GM23338 (cell line): Measurements from ENCODE around the gene HS3ST6. TPM values are rescaled to one million over a fixed set of nuclear protein-coding genes. Genes with fewer than 3 reads are reported as not detected.

Source experiments
- ATAC-seq: fragments of 200-7000 bp; cut with Tn5 transposase; 3 replicates; pipeline ENCODE4 v1.9.1; 2020
- DNase-seq: peaks from one replicate; pipeline ENCODE4 v3.0.0-alpha.2; 2015; ENCODE audit warnings: low spot score
- H2AFZ ChIP-seq: fragments of 200-600 bp; sonication (generic); 2 replicates; pipeline ENCODE4 v1.8.0; 2016; ENCODE audit warnings: antibody characterized with exemption, mild to moderate bottlenecking, moderate library complexity
- H3F3A ChIP-seq: fragments of 200-600 bp; sonication (generic); replicated peaks from 2 replicates; pipeline ENCODE4 v1.8.0; 2017; ENCODE audit warnings: antibody characterized with exemption, mixed run types, low read depth
- H3K27ac ChIP-seq: fragments of 200-600 bp; sonication (generic); 2 replicates; pipeline ENCODE4 v1.6.1; 2016; ENCODE audit warnings: low read depth
- H3K27me3 ChIP-seq: fragments of 200-600 bp; sonication (generic); 2 replicates; pipeline ENCODE4 v1.8.0; 2016; ENCODE audit warnings: mild to moderate bottlenecking, mixed run types, moderate library complexity; ENCODE audit not compliant: insufficient read depth
- H3K36me3 ChIP-seq: fragments of 200-600 bp; sonication (generic); 2 replicates; pipeline ENCODE4 v1.8.0; 2016; ENCODE audit warnings: mild to moderate bottlenecking; ENCODE audit not compliant: insufficient read depth
- H3K4me1 ChIP-seq: fragments of 200-600 bp; sonication (generic); 2 replicates; pipeline ENCODE4 v1.8.0; 2016; ENCODE audit warnings: mild to moderate bottlenecking, moderate library complexity; ENCODE audit not compliant: insufficient read depth
- H3K4me2 ChIP-seq: fragments of 200-600 bp; sonication (generic); 2 replicates; pipeline ENCODE4 v1.7.1; 2017; ENCODE audit warnings: mixed run types
- H3K4me3 ChIP-seq: fragments of 200-600 bp; sonication (generic); 2 replicates; pipeline ENCODE4 v1.6.1; 2016; ENCODE audit warnings: mixed run types
- H3K79me2 ChIP-seq: fragments of 200-600 bp; sonication (generic); replicated peaks from 2 replicates; pipeline ENCODE4 v1.8.0; 2017; ENCODE audit warnings: mild to moderate bottlenecking; ENCODE audit not compliant: insufficient read depth
- H3K9me2 ChIP-seq: fragments of 200-600 bp; sonication (generic); 2 replicates; pipeline ENCODE4 v1.8.0; 2017; ENCODE audit not compliant: insufficient read depth
- H4K20me1 ChIP-seq: fragments of 200-600 bp; sonication (generic); replicated peaks from 2 replicates; pipeline ENCODE4 v1.8.0; 2017; ENCODE audit warnings: mild to moderate bottlenecking; ENCODE audit not compliant: insufficient read depth
- H3K27ac Mint-ChIP-seq: 2 replicates; pipeline ENCODE4 v1.8.0; 2020; ENCODE audit warnings: inconsistent platforms, mild to moderate bottlenecking, moderate library complexity, mixed read lengths
- H3K27me3 Mint-ChIP-seq: 3 replicates; pipeline ENCODE4 v1.8.0; 2022; ENCODE audit warnings: low read depth, mild to moderate bottlenecking, moderate library complexity, mixed read lengths, inconsistent platforms; ENCODE audit not compliant: insufficient read depth, poor library complexity
- H3K36me3 Mint-ChIP-seq: 3 replicates; pipeline ENCODE4 v1.8.0; 2021; ENCODE audit warnings: low read depth, mild to moderate bottlenecking, inconsistent platforms, moderate library complexity, mixed read lengths
- H3K4me1 Mint-ChIP-seq: 3 replicates; pipeline ENCODE4 v1.8.0; 2020; ENCODE audit warnings: mild to moderate bottlenecking, inconsistent platforms, mixed read lengths
- H3K4me3 Mint-ChIP-seq: 3 replicates; pipeline ENCODE4 v1.8.0; 2021; ENCODE audit warnings: moderate library complexity, mild to moderate bottlenecking, inconsistent platforms, mixed read lengths
- H3K9me3 Mint-ChIP-seq: 3 replicates; pipeline ENCODE4 v1.8.0; 2020; ENCODE audit warnings: moderate library complexity, mild to moderate bottlenecking, inconsistent platforms, mixed read lengths
- CTCF ChIP-seq, 2 experiments: fragments of 200-600 bp in 1 of 2; sonication (generic) in 1 of 2; conservative IDR thresholded peaks; 2 replicates each; pipeline versions ENCODE4 v1.5.1 to v1.6.1; 2016 to 2017; ENCODE audit warnings: antibody characterized with exemption in 2 of 2, low read depth in 2 of 2, mild to moderate bottlenecking in 2 of 2, moderate library complexity in 1 of 2
- EZH2 ChIP-seq: fragments of 200-600 bp; sonication (generic); IDR thresholded peaks from one replicate; pipeline ENCODE4 v1.8.0; 2017; ENCODE audit warnings: antibody characterized with exemption, mild to moderate bottlenecking, low read depth; ENCODE audit not compliant: unreplicated experiment
- POLR2AphosphoS5 ChIP-seq: IDR thresholded peaks from 2 replicates; pipeline ENCODE4 v1.6.1; 2016; ENCODE audit warnings: antibody characterized with exemption, low read depth
- REST ChIP-seq: IDR thresholded peaks from one replicate; pipeline ENCODE4 v1.6.1; 2018; ENCODE audit warnings: antibody characterized with exemption; ENCODE audit not compliant: unreplicated experiment
- STAT1 ChIP-seq: IDR thresholded peaks from one replicate; pipeline ENCODE4 v1.6.1; 2016; ENCODE audit warnings: antibody characterized with exemption; ENCODE audit not compliant: unreplicated experiment
- ZNF114 ChIP-seq: fragments of 250-450 bp; sonication (Bioruptor Pico); IDR thresholded peaks from 2 replicates; pipeline ENCODE4 v1.5.0; 2020; ENCODE audit warnings: mild to moderate bottlenecking, moderate library complexity
- ZNF331 ChIP-seq: fragments of 250-450 bp; sonication (Bioruptor Pico); IDR thresholded peaks from 2 replicates; pipeline ENCODE4 v1.5.0; 2020; ENCODE audit warnings: low read depth, mild to moderate bottlenecking, moderate library complexity
- polyA plus RNA-seq: library from polyadenylated mRNA; unstranded; fragments of >200 nt; fragmentation: Nextera tagmentation; extraction: Ambion mirVana; gene quantifications from 2 replicates; pipeline ENCODE4 v1.2.1, GENCODE V29; 2016
- total RNA-seq: library from RNA; depleted of rRNA; stranded (reverse); fragments of >200 nt; shearing (Covaris generic); gene quantifications from 2 replicates; pipeline ENCODE4 v1.2.3, GENCODE V29; 2014

HS3ST6 gene
- total and polyA plus RNA-seq, 2 experiments from 2014 or later: 0.21 TPM; not detected in 1

DNA sequence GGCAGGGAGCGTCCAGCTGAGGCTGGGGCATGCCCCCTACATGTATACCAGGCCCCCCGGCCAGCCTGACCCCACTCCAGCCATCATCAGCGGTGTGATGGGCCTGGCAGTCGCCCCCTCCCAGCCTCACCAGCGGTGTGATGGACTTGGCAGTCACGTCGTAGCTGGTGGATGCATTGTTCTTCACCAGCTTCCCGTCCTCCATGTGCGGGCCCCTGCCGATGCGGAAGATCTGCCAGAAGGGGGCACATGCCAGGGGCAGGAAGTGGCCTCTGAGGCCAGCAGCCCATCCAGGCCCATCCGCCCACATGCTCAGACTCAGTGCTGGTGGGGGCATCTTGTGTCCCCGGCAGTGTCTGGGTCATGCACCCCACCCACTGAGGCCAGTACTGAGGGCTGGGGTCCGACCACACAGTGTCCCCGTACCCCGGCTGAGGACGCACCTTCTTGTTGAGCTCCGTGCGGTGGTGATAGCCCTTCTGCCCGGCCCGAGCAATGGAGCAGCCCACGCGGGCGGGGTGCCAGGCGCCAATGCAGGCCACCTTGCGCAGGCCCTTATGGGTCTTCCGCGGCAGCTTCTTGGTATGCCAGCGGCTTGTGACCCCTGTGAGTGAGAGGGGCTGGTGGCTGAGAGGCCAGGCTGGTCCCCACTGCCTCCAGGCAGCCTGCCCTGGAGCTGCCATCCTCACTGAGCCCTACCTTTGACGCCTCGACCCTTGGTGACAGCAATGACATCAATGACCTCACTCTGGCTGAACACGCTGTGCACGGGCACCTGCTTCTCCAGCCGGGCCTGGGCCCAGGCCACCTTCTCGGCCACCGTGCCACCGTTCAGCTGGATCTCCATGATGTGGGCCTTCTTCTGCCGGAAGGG is 28.5 kb upstream of the HS3ST6 start:
- H3K4me1 ChIP-seq: peaks cover 13% of the 10 kb centered on the region; the same call in 1 of the 2 replicates
- TF ChIP-seq CTCF (conservative IDR thresholded peaks at IDR 0.05; ENCODE audit: low read depth in 2 of 2) (peak; percentile 18 to 46; a peak in 2 of 4 replicates), STAT1 (no peak), ZNF114 (no peak)
- Mint-ChIP-seq H3K9me3 (no peaks in the 10 kb centered on the region), H3K27me3 (peaks cover 12% of the 10 kb centered on the region), H3K36me3 (no peaks in the 10 kb centered on the region; the same call in 2 of the 3 replicates), H3K4me1 (peaks cover 14% of the 10 kb centered on the region), H3K4me3 (no peak overlapping the region), H3K27ac (no peak overlapping the region)
- H4K20me1 ChIP-seq: no peaks in the 10 kb centered on the region; the same call in 1 of the 2 replicates
- H3K27me3 ChIP-seq: no peaks in the 10 kb centered on the region
- H3K9me2 ChIP-seq: no peaks in the 10 kb centered on the region
- DNase-seq (peak; percentile 49), ATAC-seq (no peak; the same call in 2 of the 3 replicates)
- H3K27ac ChIP-seq: no peak overlapping the region
- no peaks in the 10 kb centered on the region for H3K36me3 ChIP-seq
- H3K4me3 ChIP-seq: no peak overlapping the region
- H3K79me2 ChIP-seq: no peaks in the 10 kb centered on the region
- 0 out of 2 replicates have a peak, but pooled peaks cover 4% of the 10 kb centered on the region for H3F3A ChIP-seq
- H3K4me2 ChIP-seq: no peak overlapping the region
- H2AFZ ChIP-seq: no peak overlapping the region

DNA sequence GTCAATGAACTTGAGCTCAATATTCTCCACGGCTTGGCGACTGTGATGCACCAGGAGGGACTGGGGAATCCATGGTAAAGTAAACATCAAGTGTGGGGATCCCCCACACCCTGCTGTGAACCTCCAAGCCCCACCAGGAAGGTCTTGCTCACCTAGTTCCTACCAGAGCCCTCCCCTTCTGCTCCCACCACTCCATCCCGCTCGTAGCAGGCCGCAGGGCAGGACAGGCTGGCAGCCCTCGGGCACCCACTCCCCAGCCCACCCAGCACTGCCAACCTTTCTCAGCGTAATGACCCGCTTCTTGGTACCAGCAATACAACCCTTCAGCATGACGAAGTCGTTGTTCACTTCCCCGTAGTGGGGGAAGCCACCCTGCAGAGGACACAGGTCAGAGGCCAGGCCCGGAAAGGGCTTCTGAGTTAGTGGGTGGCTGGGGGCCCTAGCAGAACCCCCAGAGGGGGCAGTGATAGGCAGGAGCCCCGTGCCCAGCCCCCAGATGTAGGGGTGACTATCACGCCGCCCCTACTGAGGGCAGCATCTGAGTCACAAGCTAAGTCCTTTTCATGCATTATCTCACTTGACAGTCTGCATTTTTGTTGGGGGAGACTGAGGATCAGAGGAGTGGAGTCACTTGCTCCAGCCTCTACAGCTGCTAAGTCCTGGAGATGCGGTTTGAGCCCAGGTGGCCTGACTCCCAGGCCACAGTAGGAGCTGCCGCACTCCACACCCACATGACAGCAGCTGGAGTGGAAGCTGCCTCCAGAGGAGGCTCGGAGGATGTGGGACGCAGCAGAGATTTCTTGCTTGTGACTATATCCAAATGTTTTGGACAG is 27.6 kb upstream of the HS3ST6 start:
- H2AFZ ChIP-seq: no peak overlapping the region
- TF ChIP-seq STAT1 (no peak), POLR2AphosphoS5 (no peak), EZH2 (no peak), ZNF331 (CRISPR knock-in tag) (no peak), REST (no peak)

More for the DNA sequence above, 27.6 kb upstream of the HS3ST6 start:
- Mint-ChIP-seq H3K27me3 (peaks cover 14% of the 10 kb centered on the region), H3K4me1 (peaks cover 20% of the 10 kb centered on the region), H3K9me3 (no peaks in the 10 kb centered on the region), H3K27ac (no peak overlapping the region), H3K4me3 (no peak overlapping the region), H3K36me3 (no peaks in the 10 kb centered on the region; the same call in 2 of the 3 replicates)
- Histone ChIP-seq H3K9me2 (no peaks in the 10 kb centered on the region), H3K79me2 (no peaks in the 10 kb centered on the region), H3K4me3 (no peak overlapping the region), H4K20me1 (no peaks in the 10 kb centered on the region; the same call in 1 of the 2 replicates), H3K4me1 (peaks cover 15% of the 10 kb centered on the region; the same call in 1 of the 2 replicates), H3K27ac (no peak overlapping the region), H3K4me2 (no peak overlapping the region), H3K27me3 (no peaks in the 10 kb centered on the region), H3K36me3 (no peaks in the 10 kb centered on the region), H3F3A (0 out of 2 replicates have a peak, but pooled peaks cover 8% of the 10 kb centered on the region)
- ATAC-seq (no peak), DNase-seq (no peak)
